GM19023 (cell line): ENCODE data around the gene ADARB1.

Experiments
- ATAC-seq: cut with Tn5 transposase; IDR thresholded peaks from one replicate; pipeline ENCODE4 v1.9.1; 2021; ENCODE audit warnings: mild to moderate bottlenecking, moderate library complexity; ENCODE audit not compliant: unreplicated experiment

ADARB1 gene

DNA sequence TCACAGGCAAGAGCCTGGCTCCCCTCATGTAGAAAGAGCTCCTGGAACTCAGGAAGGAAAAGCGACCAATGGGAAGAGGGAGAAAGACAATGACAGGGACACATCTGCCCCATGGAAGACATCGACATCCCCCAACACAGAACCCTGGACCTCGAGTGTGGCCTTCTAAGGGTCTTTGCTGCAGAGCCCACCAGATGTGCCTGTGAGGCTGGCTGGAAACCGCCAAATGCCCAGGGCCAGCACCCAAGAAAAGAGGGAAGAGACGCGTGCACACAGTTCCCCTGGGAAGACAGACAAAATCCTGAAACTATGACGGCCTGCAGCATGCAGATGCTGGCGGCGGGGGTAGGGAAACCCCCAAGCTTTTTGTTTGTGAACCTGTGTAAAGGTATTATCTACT is 36.4 kb upstream of the ADARB1 start:
- ATAC-seq = no peak

DNA sequence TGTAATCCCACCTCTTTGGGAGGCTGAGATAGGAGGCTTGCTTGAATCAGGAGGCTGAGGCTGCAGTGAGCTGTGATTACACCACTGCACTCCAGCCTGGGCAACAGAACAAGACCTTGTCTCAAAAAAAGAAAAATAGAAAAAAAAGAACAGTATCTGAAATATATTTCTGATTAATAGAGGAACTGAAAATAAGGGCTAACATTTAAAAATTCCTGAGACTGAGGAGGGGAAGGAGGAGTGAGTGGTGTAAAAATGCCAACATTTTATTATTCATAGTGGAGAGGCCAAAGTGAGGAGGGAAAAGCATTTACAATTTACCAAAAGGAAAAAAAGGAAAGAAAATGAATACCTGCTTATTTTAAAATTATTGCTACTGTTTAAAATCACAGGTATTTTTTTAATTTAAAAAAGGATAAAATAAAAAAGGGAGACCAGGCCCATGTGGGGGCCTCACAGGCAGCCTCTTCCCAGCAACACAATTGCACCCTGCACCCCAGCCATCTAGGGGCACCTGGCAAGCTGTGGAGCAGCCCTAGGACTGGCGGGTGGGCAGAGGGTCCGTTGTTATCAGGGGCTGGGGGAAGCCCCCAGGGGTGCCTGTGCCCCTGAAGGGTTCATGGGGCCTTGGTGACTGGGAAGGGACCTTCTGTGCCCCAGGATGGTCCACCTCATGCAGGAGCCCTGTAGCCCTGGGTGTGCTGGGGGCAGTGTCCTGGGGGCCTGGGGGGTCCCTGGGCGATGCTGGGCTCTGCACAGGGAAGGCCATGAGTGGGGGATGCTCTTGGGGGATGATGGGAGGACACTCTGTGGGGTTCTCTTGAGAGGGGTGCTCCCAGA is 34.8 kb upstream of the ADARB1 start:
- no peak for ATAC-seq

DNA sequence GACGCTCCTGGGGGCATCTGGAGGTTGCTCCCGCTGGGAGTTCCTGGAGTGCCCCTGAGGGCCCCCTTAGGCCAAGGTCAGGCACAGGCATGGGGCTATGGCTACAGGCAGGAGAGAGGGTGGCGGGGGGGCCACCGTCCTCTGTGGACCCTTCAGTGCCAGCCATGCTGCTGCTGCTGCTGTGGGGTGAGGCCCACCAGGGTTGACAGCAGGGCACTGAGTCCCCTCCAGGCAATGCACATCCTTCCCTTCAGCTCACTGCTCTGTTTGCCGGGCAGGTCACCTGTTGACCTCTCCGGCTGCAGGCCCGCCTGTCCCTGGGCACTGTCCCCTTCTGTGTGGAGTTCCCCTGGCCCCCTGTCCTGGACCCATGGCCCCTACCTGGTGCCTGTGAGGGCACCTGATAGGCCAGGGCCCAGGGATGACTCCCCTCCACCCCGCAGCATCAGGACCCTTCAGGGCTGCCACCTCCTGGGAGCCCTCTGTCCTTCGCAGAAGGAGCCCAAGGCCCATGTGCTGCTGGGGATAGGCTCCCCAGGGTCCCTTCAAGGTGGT is 34.1 kb upstream of the ADARB1 start:
- no peak for ATAC-seq

DNA sequence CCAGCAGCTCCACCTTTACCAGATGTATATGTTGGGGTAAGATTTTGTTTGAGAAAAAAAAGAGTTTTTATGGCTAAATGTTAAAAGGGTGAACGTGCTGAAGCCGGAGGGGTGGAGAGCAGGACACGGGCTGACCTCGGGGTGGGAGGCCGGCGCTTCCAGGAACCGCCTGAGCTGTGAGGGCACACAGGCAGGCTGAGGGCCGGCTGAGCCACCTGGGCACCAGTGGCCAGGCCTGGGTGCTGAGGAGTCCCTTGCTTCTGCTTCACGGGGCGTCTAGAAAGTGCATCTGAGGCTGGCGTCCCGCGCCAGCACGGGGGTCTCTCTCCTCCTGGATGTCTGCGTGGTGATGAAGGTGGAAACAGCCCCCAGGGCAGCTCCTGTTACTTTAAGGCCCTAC is 33.6 kb upstream of the ADARB1 start:
- no peak for ATAC-seq

GRCh38 chr21:45041351-45041805 is 33.0 kb upstream of the ADARB1 start:
- no peak for ATAC-seq

DNA sequence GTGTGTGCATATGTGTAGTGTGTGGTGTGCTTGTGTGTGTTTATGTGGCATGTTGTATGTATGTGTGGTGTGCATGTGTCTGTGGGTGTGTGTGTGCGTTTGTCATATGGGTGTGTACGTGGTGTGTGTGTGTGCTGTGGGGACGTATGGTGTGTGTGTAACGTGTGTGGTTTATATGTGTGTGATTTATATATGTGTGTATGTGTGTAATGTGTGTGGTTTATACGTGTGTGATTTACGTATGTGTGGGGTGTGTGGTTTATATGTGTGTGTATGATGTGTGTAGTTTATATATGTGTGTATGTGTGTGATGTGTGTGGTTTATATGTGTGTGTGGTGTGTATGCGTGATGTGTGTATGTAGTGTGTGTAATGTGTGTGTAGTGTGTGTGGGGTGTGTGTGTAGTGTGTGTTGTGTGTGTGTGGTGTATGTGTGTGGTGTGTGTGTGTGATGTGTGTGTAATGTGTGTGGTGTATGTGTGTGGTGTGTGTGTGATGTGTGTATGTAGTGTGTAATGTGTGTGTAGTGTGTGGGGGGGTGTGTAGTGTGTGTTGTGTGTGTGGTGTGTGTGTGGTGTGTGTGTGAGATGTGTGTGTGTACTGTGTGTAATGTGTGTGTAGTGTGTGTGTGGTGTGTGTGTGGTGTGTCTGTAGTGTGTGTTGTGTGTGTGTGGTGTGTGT is 32.3 kb upstream of the ADARB1 start:
- no peak for ATAC-seq

- ATAC-seq = no peak
Observed at GRCh38 chr21:45042664-45043161, 31.7 kb upstream of the ADARB1 start.

- no peak for ATAC-seq
Observed at GRCh38 chr21:45043541-45044020, 30.8 kb upstream of the ADARB1 start.

DNA sequence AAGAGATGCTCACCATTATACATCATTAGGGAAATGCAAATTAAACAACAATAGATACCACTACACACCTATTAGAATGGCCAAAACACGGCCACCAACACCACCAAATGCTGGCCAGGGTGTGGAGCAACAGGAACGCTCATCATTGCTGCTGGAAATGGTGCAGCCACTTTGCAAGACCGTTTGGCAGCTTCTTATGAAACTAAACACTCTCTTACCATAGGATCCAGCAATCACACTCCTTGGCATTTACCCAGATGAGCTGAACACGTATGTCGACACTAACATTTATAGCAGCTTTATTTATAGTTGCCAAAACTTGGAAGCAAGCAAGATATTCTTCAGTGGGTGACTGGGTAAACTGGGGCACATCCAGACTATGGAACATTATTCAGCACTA is 28.9 kb upstream of the ADARB1 start:
- no peak for ATAC-seq

DNA sequence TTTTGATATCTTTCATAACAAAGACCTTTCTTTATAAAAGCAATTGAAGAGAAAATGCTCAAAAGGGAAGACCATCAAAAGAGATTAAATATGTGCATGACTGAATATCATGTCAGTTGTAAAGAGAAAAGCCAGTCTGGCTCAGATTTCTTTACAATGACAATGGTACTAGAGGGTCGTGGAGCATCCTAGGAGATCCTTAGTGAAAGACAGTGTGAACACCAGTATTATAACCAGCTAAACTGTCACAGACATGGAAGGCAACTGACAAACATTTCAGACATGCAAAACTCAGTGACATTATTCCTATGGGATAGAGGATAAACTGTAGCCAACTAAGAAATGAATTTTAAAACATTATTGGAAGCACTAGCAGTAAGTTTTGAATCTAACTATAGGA is 27.1 kb upstream of the ADARB1 start:
- ATAC-seq = no peak

- no peak for ATAC-seq
Observed at GRCh38 chr21:45048026-45048698, 26.2 kb upstream of the ADARB1 start.

DNA sequence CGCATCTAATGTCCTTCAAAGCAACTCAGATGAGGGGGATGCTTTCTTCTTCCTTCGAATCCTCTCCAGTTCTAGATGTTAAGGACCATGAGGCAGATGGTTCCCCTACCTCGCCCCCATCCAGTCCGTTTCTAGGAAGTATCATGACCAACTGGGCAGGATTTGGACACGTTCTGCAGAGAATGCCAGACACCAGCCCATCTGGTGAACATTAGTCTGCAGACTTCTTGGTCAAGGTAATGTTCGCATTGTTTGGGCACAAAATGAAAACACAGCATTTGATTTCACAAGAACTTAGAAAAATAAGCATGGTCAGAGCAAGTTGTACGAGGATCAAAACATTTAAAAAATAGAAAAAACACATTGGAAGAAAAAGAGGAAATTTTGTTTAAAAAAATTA is 25.4 kb upstream of the ADARB1 start:
- no peak for ATAC-seq

GRCh38 chr21:45049714-45050344 is 24.6 kb upstream of the ADARB1 start:
- no peak for ATAC-seq

GRCh38 chr21:45050345-45050796 is 24.0 kb upstream of the ADARB1 start:
- no peak for ATAC-seq

- ATAC-seq = no peak
Observed at GRCh38 chr21:45050797-45051489, 23.4 kb upstream of the ADARB1 start.

DNA sequence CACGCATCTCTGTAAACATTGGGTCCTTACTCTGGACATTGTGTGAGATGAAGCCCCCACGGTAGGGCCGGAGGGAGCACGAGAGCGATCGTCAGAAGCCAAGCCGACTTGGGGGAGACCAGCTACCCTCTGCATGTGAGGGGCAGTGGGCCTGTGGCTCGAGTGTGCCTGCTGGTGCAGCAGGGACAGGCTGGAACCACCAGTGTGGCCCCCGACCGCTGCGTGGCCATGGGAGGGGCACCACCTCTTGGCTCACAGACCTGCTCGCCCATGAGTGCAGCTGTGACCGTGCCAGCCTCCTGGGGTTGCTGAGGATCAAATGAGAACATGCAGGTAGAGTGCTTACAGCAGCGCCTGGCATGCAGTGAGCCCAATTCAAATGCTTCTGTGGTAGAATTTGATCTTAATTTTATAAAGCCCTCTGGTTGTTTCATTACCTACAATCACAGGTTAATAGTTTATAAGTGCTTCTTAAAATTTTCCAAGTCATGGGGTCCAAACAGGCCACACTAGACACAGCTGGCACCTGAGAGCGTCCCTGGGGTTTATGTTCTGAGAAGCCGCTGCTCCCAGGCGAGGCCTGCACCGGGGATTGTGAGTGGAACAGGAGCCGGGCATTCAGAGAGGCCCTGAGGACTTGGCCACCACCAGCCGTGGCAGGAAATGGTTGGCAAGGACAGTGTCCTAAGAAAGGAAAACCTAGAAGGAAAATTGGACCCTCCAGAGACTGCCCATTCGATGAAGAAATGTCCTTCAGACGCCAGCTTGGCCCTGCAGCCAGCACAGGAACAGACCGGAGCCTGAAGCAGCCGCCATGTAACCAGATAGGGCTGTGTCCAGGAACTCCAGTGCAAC is 22.6 kb upstream of the ADARB1 start:
- no peak for ATAC-seq

GRCh38 chr21:45052960-45053359 is 21.4 kb upstream of the ADARB1 start:
- ATAC-seq = no peak

GRCh38 chr21:45053561-45054226 is 20.7 kb upstream of the ADARB1 start:
- ATAC-seq = no peak
